ENCODE data around the gene KCTD2. TPM values are rescaled to one million over a fixed set of nuclear protein-coding genes. Genes with fewer than 3 reads are reported as not detected.

Gene KCTD2, protein sequence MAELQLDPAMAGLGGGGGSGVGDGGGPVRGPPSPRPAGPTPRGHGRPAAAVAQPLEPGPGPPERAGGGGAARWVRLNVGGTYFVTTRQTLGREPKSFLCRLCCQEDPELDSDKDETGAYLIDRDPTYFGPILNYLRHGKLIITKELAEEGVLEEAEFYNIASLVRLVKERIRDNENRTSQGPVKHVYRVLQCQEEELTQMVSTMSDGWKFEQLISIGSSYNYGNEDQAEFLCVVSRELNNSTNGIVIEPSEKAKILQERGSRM
- 22.9 TPM for total RNA-seq
- long read RNA-seq, transcript KCTD2-201 (6 exons, 3,635 nt), result major isoform, 16 of 40 reads
- long read RNA-seq, partial matches to known transcripts, result 3 of 40 reads
- long read RNA-seq, other reads (novel, unspliced or antisense), result 21 of 40 reads

DNA sequence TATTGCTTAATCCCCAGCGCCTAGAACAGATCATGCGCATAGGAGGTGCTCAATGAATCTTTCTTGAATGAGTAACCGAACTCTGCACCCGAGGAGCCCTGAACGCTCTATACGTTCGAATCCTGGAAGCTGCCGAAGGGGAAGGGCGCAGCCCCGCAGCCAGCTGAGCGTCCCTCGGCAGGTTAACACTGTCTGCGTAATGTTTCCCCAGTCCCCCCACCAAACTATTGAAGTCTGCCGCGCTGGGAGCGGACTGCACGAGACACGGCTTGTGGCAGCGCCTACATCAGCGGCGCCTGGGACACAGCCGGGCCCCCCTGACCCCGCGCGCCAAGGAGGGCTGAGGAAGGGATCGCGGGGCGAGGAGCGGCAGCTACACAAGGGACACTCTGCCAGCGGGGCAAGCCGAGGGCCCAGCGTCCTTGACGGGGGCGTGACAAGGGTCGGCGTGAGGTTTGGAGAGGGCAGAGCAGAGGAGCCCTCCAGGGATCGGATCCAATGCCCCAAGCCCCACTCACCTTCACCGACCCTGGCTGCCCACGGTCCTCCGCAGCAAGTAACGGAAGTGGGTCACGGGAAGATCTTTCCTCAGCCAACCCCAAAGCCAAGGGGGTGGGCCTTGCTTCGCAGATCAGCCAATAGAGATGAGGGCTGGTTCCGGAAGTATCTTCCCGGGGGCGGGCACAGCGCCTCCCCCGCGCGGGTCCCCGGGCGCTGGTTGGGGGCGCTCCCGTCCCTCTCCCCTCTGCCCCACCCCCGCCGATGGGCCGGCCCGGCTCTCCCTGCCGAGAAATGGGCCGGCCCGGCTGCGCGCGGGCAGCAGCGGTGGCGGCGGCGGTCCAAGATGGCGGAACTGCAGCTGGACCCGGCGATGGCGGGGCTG is at the start of gene KCTD2, which contains the start of gene ATP5PD:
TSS of gene KCTD2 (plus strand) at position 819 of the 883 bp plus-strand sequence. CDS start at position 845, 26 bp downstream.
TSS of gene ATP5PD (minus strand) at position 563 of the 883 bp plus-strand sequence. CDS start 4,319 bp downstream, outside the sequence.
- intact Hi-C loops (cut with DNase I), result no loop called here
- Histone ChIP-seq H3K27me3 (ENCODE audit: low read depth) (no peaks in the 10 kb centered on the region), H3K4me3 (peak within 1 kb of the TSS; percentile 84), H3K9me3 (no peaks in the 10 kb centered on the region), H3K36me3 (peaks cover 36% of the 10 kb centered on the region), H3K4me1 (peaks cover 23% of the 10 kb centered on the region), H3K27ac (peak within 1 kb of the TSS; percentile 98)
- DNase-seq (peak; percentile 96), ATAC-seq (peak; percentile 99 to 100)
- TF ChIP-seq CTCF (IDR thresholded peaks at IDR 0.05), result peak; percentile 8

DNA sequence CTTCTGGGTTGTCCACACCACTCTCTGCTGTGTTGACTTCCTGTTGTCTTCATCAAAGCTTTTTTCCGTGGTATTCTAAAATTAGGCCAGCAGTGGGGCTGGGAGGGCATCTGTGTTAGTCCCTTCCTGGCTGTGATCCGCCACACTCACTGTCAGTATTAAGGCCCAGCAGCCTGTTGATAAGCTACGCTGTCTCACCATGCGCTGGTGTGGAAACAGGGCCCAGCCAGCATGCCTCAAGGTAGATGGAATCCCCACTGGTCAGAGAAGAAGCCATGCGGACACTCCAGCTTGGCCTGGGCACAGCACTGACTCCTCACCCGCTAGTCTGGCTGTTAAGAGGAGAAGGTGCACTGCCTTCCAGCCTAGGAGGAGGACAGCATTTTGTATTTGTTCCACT is 48.2 kb upstream of the KCTD2 start:
- DNase-seq (no peak), ATAC-seq (no peak)
- Histone ChIP-seq H3K9me3 (no peaks in the 10 kb centered on the region), H3K4me3 (no peak overlapping the region), H3K4me1 (no peaks in the 10 kb centered on the region), H3K36me3 (peaks cover 35% of the 10 kb centered on the region), H3K27ac (no peak overlapping the region), H3K27me3 (ENCODE audit: low read depth) (no peaks in the 10 kb centered on the region)
- no peak for TF ChIP-seq CTCF (IDR thresholded peaks at IDR 0.05)
- intact Hi-C loops (cut with DNase I), result no loop called here

GRCh38 chr17:74999523-74999922 is 47.5 kb upstream of the KCTD2 start:
- intact Hi-C loops (cut with DNase I), result no loop called here
- Histone ChIP-seq H3K27ac (no peak overlapping the region), H3K36me3 (peaks cover 39% of the 10 kb centered on the region), H3K27me3 (ENCODE audit: low read depth) (no peaks in the 10 kb centered on the region), H3K9me3 (no peaks in the 10 kb centered on the region), H3K4me3 (no peak overlapping the region), H3K4me1 (no peaks in the 10 kb centered on the region)
- DNase-seq (no peak), ATAC-seq (no peak)
- TF ChIP-seq CTCF (IDR thresholded peaks at IDR 0.05), result no peak

GRCh38 chr17:75001915-75002843 is 44.8 kb upstream of the KCTD2 start:
- ATAC-seq (no peak), DNase-seq (no peak)
- Histone ChIP-seq H3K9me3 (no peaks in the 10 kb centered on the region), H3K27ac (no peak overlapping the region), H3K4me3 (no peak overlapping the region), H3K4me1 (no peaks in the 10 kb centered on the region), H3K36me3 (peaks cover 42% of the 10 kb centered on the region), H3K27me3 (ENCODE audit: low read depth) (no peaks in the 10 kb centered on the region)
- intact Hi-C loops (cut with DNase I), result no loop called here
- no peak for TF ChIP-seq CTCF (IDR thresholded peaks at IDR 0.05)
